Left ventricle myocardium inferior (tissue), 1 donor: Measurements from ENCODE around the gene RETREG3. TPM values are rescaled to one million over a fixed set of nuclear protein-coding genes. Genes with fewer than 3 reads are reported as not detected.

Experiments used
- DNase-seq: peaks from one replicate; pipeline ENCODE4 v3.0.0-alpha.2; 2020
- H3K27ac ChIP-seq: fragments of 200-600 bp; replicated peaks from 2 replicates; pipeline ENCODE4 v1.8.0; 2021
- H3K27me3 ChIP-seq: fragments of 200-600 bp; 2 replicates; pipeline ENCODE4 v1.8.0; 2021; ENCODE audit warnings: low read depth
- H3K36me3 ChIP-seq: fragments of 200-600 bp; 2 replicates; pipeline ENCODE4 v1.8.0; 2021
- H3K4me1 ChIP-seq: fragments of 200-600 bp; 2 replicates; pipeline ENCODE4 v1.8.0; 2021
- H3K4me3 ChIP-seq: fragments of 200-600 bp; 2 replicates; pipeline ENCODE4 v1.8.0; 2021; ENCODE audit warnings: mild to moderate bottlenecking, moderate library complexity
- H3K9me3 ChIP-seq: fragments of 200-600 bp; replicated peaks from 2 replicates; pipeline ENCODE4 v1.8.0; 2021
- CTCF ChIP-seq: fragments of 200-600 bp; IDR thresholded peaks from 2 replicates; pipeline ENCODE4 v1.8.0; 2021; ENCODE audit warnings: antibody characterized with exemption, mild to moderate bottlenecking, borderline replicate concordance
- intact Hi-C: fragments of 100-400 bp; cut with micrococcal nuclease; formaldehyde crosslinking; loops from one replicate; pipeline ENCODE4 v1.11.0; 2022
- total RNA-seq: library from RNA; stranded (reverse); fragmentation: NEBNext Ultra II Directional; extraction: Animal tissue kit (Norgen Biotek cat#: 25700); gene quantifications from one replicate; pipeline ENCODE4 v1.2.1, GENCODE V29; 2021
- donor health status: DM: no; HTN: yes; CAD: no; lungs with severe emphysema.

RETREG3 gene
- total RNA-seq, 1 donor from 2014 or later = 17.6 TPM

DNA sequence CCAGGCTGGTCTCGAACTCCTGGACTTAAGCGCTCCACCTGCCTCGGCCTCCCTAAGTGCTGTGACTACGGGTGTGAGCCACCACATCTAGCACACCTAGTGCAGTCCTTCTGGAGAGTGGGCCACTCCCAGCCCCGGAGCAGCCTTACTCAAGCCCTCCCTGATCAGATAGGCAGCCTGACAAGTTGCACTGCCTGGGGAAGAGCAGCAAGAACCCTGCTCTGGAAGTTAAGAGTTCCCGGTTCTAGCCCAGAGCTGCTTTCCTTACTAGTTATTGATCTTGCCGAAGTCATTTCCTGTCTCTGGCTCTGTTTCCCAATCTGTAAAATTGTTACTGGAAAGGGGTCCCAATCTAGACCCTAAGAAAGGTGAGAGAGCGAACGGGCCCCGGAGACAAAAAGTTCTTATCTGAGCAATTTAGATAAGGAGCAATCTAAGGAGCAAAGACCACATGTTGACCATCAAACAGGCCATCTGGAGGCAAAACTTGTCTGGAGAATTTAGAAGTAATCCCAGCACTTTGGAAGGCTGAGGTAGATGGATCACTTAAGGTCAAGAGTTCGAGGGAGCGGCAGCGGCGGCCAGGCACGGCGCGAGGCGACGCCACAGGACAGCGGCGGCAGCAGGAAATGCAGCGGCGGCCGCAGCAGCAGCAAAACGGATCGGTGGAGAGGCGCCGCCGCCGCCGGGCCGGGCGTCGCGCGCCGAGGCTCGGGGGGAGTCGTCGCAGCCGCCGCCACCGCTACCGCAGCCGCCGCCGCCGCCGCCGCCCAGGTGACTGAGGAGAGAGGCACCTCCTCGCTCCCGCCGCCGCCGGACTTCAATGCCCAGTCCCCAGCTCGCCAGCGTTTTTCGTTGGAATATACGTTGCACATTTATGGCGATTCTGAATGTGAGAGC, 77.5 kb downstream of the RETREG3 start:
- Histone ChIP-seq H3K4me3 (peak overlapping the region; percentile 69), H3K4me1 (peaks cover 40% of the 10 kb centered on the region), H3K36me3 (no peaks in the 10 kb centered on the region), H3K27me3 (no peaks in the 10 kb centered on the region), H3K9me3 (no peaks in the 10 kb centered on the region), H3K27ac (peak overlapping the region; percentile 91)
- intact Hi-C loops = no loop called here
- peak; percentile 72 for TF ChIP-seq CTCF
- DNase-seq = peak; percentile 72

DNA sequence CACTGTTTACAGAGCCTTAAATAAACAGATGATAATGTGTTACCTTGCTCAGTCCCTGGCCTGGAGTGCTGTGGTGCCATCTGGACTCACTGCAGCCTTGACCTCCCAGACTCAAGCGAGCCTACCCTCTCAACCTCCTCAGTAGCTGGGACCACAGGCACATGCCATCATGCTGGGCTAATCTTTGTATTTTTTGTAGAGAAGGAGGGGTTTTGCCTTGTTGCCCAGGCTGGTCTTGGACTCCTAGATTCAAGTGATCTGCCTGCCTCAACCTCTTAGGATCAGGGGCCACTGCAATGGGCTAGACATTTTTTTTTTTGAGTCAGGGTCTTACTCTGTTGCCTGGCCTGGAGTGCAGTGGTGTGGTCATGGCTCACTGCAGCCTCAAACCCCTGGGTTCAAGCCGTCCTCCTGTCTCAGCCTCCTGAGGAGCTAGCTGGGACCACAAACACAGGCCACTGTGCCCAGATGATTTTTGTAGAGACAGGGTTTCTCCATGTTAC, 78.2 kb downstream of the RETREG3 start:
- H3K4me1 ChIP-seq = peaks cover 44% of the 10 kb centered on the region
- H3K9me3 ChIP-seq = no peaks in the 10 kb centered on the region
- H3K27ac ChIP-seq = peak overlapping the region; percentile 91
- TF ChIP-seq CTCF = no peak
- no peaks in the 10 kb centered on the region for H3K27me3 ChIP-seq
- intact Hi-C loops = no loop called here
- no peaks in the 10 kb centered on the region for H3K36me3 ChIP-seq
- DNase-seq = no peak
- H3K4me3 ChIP-seq = no peak overlapping the region

Other genes with a start within 250 kb of the RETREG3 start
- gene STAT3, start 220.9 kb downstream of the RETREG3 start, total RNA-seq = 116 TPM
- gene CAVIN1, start 186.1 kb downstream of the RETREG3 start, total RNA-seq = 205 TPM
- 25.6 TPM for gene ATP6V0A1, start 150.5 kb downstream of the RETREG3 start, total RNA-seq
- 7.7 TPM for gene NAGLU, start 73.1 kb downstream of the RETREG3 start, total RNA-seq
- gene HSD17B1, start 56.5 kb downstream of the RETREG3 start, total RNA-seq = 0.99 TPM
- 48.8 TPM for gene COASY, start 47.2 kb downstream of the RETREG3 start, total RNA-seq
- gene MLX, start 42.3 kb downstream of the RETREG3 start, total RNA-seq = 79.7 TPM
- 2.5 TPM for gene PSMC3IP, start 31.6 kb downstream of the RETREG3 start, total RNA-seq
- gene TUBG1, start 309 bp upstream of the RETREG3 start, total RNA-seq = 48.0 TPM
- gene TUBG2, start 49.9 kb upstream of the RETREG3 start, total RNA-seq = 15.6 TPM
- gene PLEKHH3, start 67.6 kb upstream of the RETREG3 start, total RNA-seq = 21.5 TPM
- 0.88 TPM for gene CCR10, start 72.5 kb upstream of the RETREG3 start, total RNA-seq
- 4.2 TPM for gene CNTNAP1, start 73.2 kb upstream of the RETREG3 start, total RNA-seq
- 43.3 TPM for gene EZH1, start 135.7 kb upstream of the RETREG3 start, total RNA-seq
- 37.7 TPM for gene RAMP2, start 151.9 kb upstream of the RETREG3 start, total RNA-seq
- 37.5 TPM for gene VPS25, start 164.1 kb upstream of the RETREG3 start, total RNA-seq
- not detected for gene WNK4, start 171.2 kb upstream of the RETREG3 start, total RNA-seq
- gene COA3, start 189.3 kb upstream of the RETREG3 start, total RNA-seq = 71.0 TPM
- gene CNTD1, start 189.5 kb upstream of the RETREG3 start, total RNA-seq = not detected
- 80.8 TPM for gene BECN1, start 214.9 kb upstream of the RETREG3 start, total RNA-seq
- 62.6 TPM for gene PSME3, start 224.0 kb upstream of the RETREG3 start, total RNA-seq
- gene AOC2, start 235.2 kb upstream of the RETREG3 start, total RNA-seq = 0.44 TPM
- gene AOC3, start 241.8 kb upstream of the RETREG3 start, total RNA-seq = 7.6 TPM